AG09309 (cell line): ENCODE measurements around the gene DAB2IP.
"Not testable (repeated sequence)": the region's sequence is repeated elsewhere in the genome, so short reads cannot be mapped to it uniquely, and the experiment has no call there.

Experiments used
- DNase-seq: peaks from one replicate; pipeline ENCODE4 v3.0.0-alpha.2; 2010; ENCODE audit warnings: low read depth
- H3K4me3 ChIP-seq: 2 replicates; pipeline ENCODE4 v1.5.1; 2011; ENCODE audit warnings: mild to moderate bottlenecking, low read depth, low read length, moderate library complexity; ENCODE audit not compliant: control insufficient read depth
- TF ChIP-seq, protein P1 (sequence below): IDR thresholded peaks from 2 replicates; pipeline ENCODE4 v1.5.1; 2011; ENCODE audit warnings: mild to moderate bottlenecking, low read depth, low read length, inconsistent platforms; ENCODE audit not compliant: insufficient read depth, control insufficient read depth; ENCODE audit errors: missing control alignments

Gene DAB2IP

DNA sequence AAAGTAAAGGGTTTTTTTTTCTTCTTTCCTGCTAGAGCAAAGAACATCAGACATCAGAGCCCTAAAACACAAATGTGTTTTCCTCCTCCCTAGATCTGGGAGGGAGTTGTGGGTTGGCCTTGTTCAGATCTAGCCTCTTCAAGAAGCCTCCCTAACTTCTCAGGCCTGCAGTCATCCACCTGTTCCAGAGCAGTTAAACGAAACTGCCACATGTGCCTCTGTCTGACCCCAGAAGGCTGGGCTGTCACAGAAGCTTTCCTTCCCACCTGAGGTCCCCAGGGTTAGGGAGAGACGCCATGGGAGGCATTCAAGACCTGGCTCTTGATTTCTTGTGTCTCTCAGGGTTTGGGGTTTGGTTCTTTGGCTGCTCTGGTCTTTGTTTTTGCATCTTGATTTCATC lies 87.0 kb downstream of the DAB2IP start:
- TF ChIP-seq, protein P1, sequence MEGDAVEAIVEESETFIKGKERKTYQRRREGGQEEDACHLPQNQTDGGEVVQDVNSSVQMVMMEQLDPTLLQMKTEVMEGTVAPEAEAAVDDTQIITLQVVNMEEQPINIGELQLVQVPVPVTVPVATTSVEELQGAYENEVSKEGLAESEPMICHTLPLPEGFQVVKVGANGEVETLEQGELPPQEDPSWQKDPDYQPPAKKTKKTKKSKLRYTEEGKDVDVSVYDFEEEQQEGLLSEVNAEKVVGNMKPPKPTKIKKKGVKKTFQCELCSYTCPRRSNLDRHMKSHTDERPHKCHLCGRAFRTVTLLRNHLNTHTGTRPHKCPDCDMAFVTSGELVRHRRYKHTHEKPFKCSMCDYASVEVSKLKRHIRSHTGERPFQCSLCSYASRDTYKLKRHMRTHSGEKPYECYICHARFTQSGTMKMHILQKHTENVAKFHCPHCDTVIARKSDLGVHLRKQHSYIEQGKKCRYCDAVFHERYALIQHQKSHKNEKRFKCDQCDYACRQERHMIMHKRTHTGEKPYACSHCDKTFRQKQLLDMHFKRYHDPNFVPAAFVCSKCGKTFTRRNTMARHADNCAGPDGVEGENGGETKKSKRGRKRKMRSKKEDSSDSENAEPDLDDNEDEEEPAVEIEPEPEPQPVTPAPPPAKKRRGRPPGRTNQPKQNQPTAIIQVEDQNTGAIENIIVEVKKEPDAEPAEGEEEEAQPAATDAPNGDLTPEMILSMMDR: no peak
- H3K4me3 ChIP-seq: no peak overlapping the region
- no peak for DNase-seq

DNA sequence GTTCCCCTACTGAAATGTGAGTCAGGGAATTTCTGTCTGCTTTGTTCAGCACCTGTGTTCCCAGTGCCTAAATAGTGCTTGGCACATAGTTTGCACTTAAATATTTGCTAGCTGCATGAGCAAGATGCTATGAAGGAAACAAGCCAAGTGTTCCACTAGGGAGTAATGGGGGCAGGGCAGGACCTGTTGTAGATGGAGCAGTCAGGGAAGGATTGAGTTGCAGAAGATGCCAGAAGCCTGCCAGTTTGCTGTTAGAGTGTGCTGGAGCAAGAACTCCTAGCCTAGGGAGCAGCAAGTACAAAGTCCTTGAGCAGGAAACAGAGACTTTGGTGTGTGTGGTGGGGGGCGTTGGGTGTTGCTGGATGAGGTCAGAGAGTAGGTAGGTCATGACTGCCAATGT lies 87.5 kb downstream of the DAB2IP start:
- H3K4me3 ChIP-seq: no peak overlapping the region
- TF ChIP-seq, protein P1: no peak
- no peak for DNase-seq

GRCh38 chr9:121739971-121740370 lies 88.5 kb downstream of the DAB2IP start:
- no peak for DNase-seq
- no peak overlapping the region for H3K4me3 ChIP-seq
- TF ChIP-seq, protein P1: no peak

DNA sequence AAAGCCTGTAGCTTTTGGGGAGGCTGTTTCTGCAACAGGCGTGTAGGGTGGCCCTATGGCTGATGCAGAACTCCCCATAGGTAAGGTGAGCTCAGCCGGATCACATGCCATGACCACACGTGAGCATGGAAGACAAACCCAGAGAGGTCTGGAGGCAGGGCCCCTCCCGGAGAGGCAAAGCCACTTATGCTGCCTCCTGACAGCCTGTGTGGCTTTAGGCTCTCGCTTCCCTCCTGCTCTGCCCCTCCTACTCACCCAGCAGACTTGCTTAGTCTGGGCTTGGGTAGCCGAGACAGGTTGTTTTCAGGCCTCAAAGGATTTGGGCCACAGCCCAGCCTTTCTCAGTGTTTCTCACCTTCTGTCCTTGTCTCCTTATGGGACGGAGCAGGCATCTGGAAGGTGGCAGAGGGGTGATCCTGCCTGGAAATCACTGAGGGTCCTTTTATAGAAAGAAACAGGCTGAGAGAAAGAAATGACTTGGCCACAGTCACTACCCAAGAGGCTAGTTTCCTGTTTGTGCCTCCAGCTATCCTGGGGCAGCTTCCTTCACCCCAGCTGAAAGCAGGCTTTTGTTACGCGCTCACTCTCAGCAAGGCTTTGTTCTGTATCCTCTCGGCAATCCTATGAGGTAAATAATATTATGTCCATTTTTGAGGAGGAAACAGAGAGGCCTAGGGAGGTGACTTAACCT lies 89.9 kb downstream of the DAB2IP start:
- no peak for DNase-seq
- no peak overlapping the region for H3K4me3 ChIP-seq
- TF ChIP-seq, protein P1: no peak

DNA sequence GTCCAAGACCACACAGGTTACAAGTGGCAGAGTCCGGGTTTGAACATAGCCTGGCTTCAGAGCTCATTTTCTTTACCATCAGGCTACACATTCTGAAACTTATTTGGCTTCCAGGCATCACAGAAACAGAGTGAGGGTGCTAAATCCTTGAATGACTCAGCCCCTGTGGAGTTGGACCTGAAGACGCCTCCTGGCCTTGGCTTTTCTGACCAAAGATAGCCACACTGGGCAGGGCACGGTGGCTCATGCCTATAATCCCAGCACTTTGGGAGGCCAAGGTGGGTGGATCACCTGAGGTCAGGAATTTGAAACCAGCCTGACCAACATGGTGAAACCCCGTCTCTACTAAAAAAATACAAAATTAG lies 90.5 kb downstream of the DAB2IP start:
- DNase-seq, H3K4me3 ChIP-seq: not testable (repeated sequence)

- no peak for DNase-seq
- no peak overlapping the region for H3K4me3 ChIP-seq
- TF ChIP-seq, protein P1: no peak
Measured at GRCh38 chr9:121742923-121743322, 91.5 kb downstream of the DAB2IP start.

DNA sequence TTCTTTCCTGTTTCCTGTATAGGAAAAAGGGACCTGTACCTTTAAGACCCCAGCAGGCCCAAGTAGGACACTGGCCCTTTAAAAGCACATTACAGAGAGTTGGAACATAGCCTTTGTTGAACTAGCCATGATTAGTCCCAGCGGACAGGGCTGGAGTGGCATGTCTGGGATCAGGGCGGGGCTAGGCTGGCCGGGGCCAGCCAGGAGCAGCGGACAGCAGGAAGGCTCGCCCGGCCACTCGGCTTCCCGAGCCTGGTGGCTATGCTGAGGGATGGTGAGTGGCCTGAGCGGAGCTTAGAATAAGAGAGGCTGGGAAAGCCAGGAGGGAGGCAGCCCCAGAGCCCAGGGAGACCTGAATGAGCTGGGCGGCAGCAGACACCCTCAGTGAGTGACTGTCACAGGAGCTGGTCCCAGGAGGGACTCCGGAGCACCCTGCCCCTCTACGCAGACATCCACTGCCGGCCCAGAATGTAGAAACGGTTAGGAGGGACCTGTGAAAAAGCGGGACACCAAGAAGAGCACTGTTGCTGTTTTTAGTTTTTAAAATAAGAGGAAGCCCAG lies 92.1 kb downstream of the DAB2IP start:
- H3K4me3 ChIP-seq: peak overlapping the region; percentile 53
- TF ChIP-seq, protein P1: no peak
- peak; percentile 54 for DNase-seq
